ENCODE measurements around the gene DNAH11. TPM values are rescaled to one million over a fixed set of nuclear protein-coding genes. Genes with fewer than 3 reads are reported as not detected.

Gene DNAH11
- total and polyA plus RNA-seq, 4 donors, result 0.05 to 0.50 (median 0.11) TPM

GRCh38 chr7:21717323-21717722 lies 174.5 kb downstream of the DNAH11 start:
- no peaks in the 10 kb centered on the region for H3K27me3 ChIP-seq (ENCODE audit: control insufficient read depth in 4 of 4, insufficient read depth in 4 of 4, low read length in 3 of 4)
- H3K9ac ChIP-seq (ENCODE audit: low read depth in 1 of 2, low read length in 2 of 2), result no peak overlapping the region
- H3K27ac ChIP-seq (ENCODE audit: low read depth in 1 of 2, low read length in 2 of 2), result no peak overlapping the region
- no peak overlapping the region for H3K4me3 ChIP-seq (ENCODE audit: low read depth in 1 of 3, low read length in 3 of 3)
- WGBS, result 88% methylated on average over 5 of the region's 5 CpGs
- TF ChIP-seq RXRA (IDR thresholded peaks at IDR 0.05), result no peak
- DNase-seq (ENCODE audit: low spot score), result no peak
- no peaks in the 10 kb centered on the region for H3K4me1 ChIP-seq (ENCODE audit: control insufficient read depth in 4 of 4, insufficient read depth in 4 of 4, low read length in 3 of 4)
- no peaks in the 10 kb centered on the region for H3K9me3 ChIP-seq (ENCODE audit: control insufficient read depth in 4 of 4, low read length in 3 of 4)
- H3K36me3 ChIP-seq (ENCODE audit: control insufficient read depth in 4 of 4, insufficient read depth in 3 of 4, low read depth in 1 of 4, low read length in 3 of 4), result no peaks in the 10 kb centered on the region

DNA sequence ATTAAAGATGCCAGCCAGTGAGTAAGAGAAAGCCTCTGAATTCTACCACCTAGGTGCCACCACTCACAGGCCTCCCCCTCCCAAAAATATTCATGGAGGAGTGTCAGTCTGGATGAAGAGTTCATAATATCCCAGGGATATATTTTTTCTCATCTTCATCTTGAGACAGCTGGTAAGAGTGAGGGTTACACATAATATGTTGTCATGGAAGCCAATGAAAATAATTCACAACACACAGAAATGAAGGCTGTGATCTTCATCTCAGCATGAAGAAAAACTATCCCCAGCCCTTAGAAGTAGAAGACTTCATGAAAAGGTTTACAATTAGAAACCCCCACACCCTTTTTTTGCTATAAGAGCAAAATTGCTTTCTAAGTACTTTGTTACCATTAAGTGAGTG lies 175.6 kb downstream of the DNAH11 start:
- H3K9me3 ChIP-seq (ENCODE audit: control insufficient read depth in 4 of 4, low read length in 3 of 4), result no peaks in the 10 kb centered on the region
- H3K9ac ChIP-seq (ENCODE audit: low read depth in 1 of 2, low read length in 2 of 2), result no peak overlapping the region
- H3K27ac ChIP-seq (ENCODE audit: low read depth in 1 of 2, low read length in 2 of 2), result no peak overlapping the region

GRCh38 chr7:21719846-21720245 lies 177.0 kb downstream of the DNAH11 start:
- Histone ChIP-seq H3K4me3 (ENCODE audit: low read depth in 1 of 3, low read length in 3 of 3) (no peak overlapping the region), H3K4me1 (ENCODE audit: control insufficient read depth in 4 of 4, insufficient read depth in 4 of 4, low read length in 3 of 4) (no peaks in the 10 kb centered on the region), H3K27me3 (ENCODE audit: control insufficient read depth in 4 of 4, insufficient read depth in 4 of 4, low read length in 3 of 4) (no peaks in the 10 kb centered on the region), H3K9ac (ENCODE audit: low read depth in 1 of 2, low read length in 2 of 2) (no peak overlapping the region), H3K9me3 (ENCODE audit: control insufficient read depth in 4 of 4, low read length in 3 of 4) (no peaks in the 10 kb centered on the region), H3K27ac (ENCODE audit: low read depth in 1 of 2, low read length in 2 of 2) (no peak overlapping the region), H3K36me3 (ENCODE audit: control insufficient read depth in 4 of 4, insufficient read depth in 3 of 4, low read depth in 1 of 4, low read length in 3 of 4) (no peaks in the 10 kb centered on the region)
- DNase-seq (ENCODE audit: low spot score), result no peak
- WGBS, result 82% methylated on average over 10 of the region's 10 CpGs
- TF ChIP-seq EGR1 (IDR thresholded peaks at IDR 0.05; ENCODE audit: low read depth in 2 of 2) (no peak), HNF4A (conservative IDR thresholded peaks at IDR 0.05) (no peak), JUND (IDR thresholded peaks at IDR 0.05) (no peak), RAD21 (IDR thresholded peaks at IDR 0.05) (no peak), NR2F2 (IDR thresholded peaks at IDR 0.05) (no peak), FOXA2 (IDR thresholded peaks at IDR 0.05) (no peak), FOXA1 (IDR thresholded peaks at IDR 0.05) (no peak), SP1 (IDR thresholded peaks at IDR 0.05) (no peak), HNF4G (IDR thresholded peaks at IDR 0.05) (no peak)

More for the DNA sequence above, 175.6 kb downstream of the DNAH11 start:
- Histone ChIP-seq H3K36me3 (ENCODE audit: control insufficient read depth in 4 of 4, insufficient read depth in 3 of 4, low read depth in 1 of 4, low read length in 3 of 4) (no peaks in the 10 kb centered on the region), H3K4me3 (ENCODE audit: low read depth in 1 of 3, low read length in 3 of 3) (no peak overlapping the region), H3K4me1 (ENCODE audit: control insufficient read depth in 4 of 4, insufficient read depth in 4 of 4, low read length in 3 of 4) (no peaks in the 10 kb centered on the region), H3K27me3 (ENCODE audit: control insufficient read depth in 4 of 4, insufficient read depth in 4 of 4, low read length in 3 of 4) (no peaks in the 10 kb centered on the region)
- no peak for DNase-seq (ENCODE audit: low spot score)
- TF ChIP-seq RXRA (IDR thresholded peaks at IDR 0.05), result no peak
- no peak for TF ChIP-seq CTCF (IDR thresholded peaks at IDR 0.05; ENCODE audit: low read depth, low read length, missing input control)
- no peak for TF ChIP-seq FOXA1 (IDR thresholded peaks at IDR 0.05)
- no peak for TF ChIP-seq JUND (IDR thresholded peaks at IDR 0.05)
- TF ChIP-seq HNF4G (IDR thresholded peaks at IDR 0.05), result no peak
- TF ChIP-seq, protein P1, sequence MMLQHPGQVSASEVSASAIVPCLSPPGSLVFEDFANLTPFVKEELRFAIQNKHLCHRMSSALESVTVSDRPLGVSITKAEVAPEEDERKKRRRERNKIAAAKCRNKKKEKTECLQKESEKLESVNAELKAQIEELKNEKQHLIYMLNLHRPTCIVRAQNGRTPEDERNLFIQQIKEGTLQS (IDR thresholded peaks at IDR 0.05), result no peak
- TF ChIP-seq, protein P2, sequence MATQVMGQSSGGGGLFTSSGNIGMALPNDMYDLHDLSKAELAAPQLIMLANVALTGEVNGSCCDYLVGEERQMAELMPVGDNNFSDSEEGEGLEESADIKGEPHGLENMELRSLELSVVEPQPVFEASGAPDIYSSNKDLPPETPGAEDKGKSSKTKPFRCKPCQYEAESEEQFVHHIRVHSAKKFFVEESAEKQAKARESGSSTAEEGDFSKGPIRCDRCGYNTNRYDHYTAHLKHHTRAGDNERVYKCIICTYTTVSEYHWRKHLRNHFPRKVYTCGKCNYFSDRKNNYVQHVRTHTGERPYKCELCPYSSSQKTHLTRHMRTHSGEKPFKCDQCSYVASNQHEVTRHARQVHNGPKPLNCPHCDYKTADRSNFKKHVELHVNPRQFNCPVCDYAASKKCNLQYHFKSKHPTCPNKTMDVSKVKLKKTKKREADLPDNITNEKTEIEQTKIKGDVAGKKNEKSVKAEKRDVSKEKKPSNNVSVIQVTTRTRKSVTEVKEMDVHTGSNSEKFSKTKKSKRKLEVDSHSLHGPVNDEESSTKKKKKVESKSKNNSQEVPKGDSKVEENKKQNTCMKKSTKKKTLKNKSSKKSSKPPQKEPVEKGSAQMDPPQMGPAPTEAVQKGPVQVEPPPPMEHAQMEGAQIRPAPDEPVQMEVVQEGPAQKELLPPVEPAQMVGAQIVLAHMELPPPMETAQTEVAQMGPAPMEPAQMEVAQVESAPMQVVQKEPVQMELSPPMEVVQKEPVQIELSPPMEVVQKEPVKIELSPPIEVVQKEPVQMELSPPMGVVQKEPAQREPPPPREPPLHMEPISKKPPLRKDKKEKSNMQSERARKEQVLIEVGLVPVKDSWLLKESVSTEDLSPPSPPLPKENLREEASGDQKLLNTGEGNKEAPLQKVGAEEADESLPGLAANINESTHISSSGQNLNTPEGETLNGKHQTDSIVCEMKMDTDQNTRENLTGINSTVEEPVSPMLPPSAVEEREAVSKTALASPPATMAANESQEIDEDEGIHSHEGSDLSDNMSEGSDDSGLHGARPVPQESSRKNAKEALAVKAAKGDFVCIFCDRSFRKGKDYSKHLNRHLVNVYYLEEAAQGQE (IDR thresholded peaks at IDR 0.05), result no peak
- TF ChIP-seq GABPA (IDR thresholded peaks at IDR 0.05 in 1 of 2, conservative IDR thresholded peaks at IDR 0.05 in 1 of 2), result no peak
- TF ChIP-seq TAF1 (conservative IDR thresholded peaks at IDR 0.05), result no peak
- no peak for TF ChIP-seq SP1 (IDR thresholded peaks at IDR 0.05)
- TF ChIP-seq NR2F2 (IDR thresholded peaks at IDR 0.05), result no peak

Data from liver (tissue), 9 donors.